SH-SY5Y (cell line): ENCODE measurements around the gene RNU1-2.
A peak's percentile ranks its signal among the peaks of the same experiment; 100 is the strongest.
"Not testable (repeated sequence)": the region's sequence is repeated elsewhere in the genome, so short reads cannot be mapped to it uniquely, and the experiment has no call there.

Source experiments
- GATA2 ChIP-seq: IDR thresholded peaks from 2 replicates; pipeline ENCODE4 v1.6.1; 2011; ENCODE audit warnings: mild to moderate bottlenecking, low read depth, low read length
- GATA3 ChIP-seq: IDR thresholded peaks from 2 replicates; pipeline ENCODE4 v1.6.1; 2011; ENCODE audit warnings: low read depth, mild to moderate bottlenecking, low read length, moderate library complexity

Gene RNU1-2

GRCh38 chr1:16895598-16896315 lies at the start of gene RNU1-2:
TSS of gene RNU1-2 (plus strand) at chr1:16895980.
- not testable (repeated sequence) for TF ChIP-seq GATA3, GATA2

GRCh38 chr1:16882986-16883385 lies 12.8 kb upstream of the RNU1-2 start:
- TF ChIP-seq GATA3 (no peak), GATA2 (no peak)

DNA sequence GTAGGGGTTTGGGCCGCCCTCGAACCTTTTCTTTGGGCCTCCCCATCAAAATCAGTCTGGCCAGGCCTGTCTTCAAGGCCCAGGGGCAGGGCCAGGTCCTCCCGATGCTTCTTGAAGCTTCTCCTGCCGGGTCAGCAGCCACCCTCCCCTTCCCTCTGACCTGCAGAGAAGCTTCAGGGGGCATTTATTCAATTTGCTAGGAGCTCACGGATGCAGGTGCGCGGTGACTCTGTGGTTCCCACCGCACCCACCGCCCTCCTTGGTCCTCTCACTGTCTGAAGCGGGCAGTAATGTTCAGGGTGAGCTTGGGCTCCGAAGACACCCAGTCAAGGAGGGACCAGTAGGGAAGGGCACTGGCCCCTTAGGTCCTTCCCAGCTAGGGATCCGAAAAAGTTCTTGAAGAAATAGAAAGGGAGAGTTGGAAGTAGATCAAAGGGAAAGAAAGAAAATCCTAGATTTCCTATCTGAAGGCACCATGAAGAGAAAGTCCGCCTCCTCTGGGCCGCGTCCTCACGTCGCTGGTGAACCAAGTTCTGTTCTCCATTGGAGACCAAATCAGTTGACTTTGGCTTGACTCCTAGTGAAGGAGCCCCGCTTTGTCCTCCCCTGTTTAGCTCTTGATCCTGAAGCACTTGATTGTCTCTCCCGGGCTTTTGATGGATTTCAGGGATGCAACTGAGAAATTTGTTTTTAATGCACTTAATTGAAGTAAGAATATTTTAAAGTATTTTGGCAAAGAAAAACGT lies 8.7 kb upstream of the RNU1-2 start:
- TF ChIP-seq GATA3, result no peak
- TF ChIP-seq GATA2, result no peak

DNA sequence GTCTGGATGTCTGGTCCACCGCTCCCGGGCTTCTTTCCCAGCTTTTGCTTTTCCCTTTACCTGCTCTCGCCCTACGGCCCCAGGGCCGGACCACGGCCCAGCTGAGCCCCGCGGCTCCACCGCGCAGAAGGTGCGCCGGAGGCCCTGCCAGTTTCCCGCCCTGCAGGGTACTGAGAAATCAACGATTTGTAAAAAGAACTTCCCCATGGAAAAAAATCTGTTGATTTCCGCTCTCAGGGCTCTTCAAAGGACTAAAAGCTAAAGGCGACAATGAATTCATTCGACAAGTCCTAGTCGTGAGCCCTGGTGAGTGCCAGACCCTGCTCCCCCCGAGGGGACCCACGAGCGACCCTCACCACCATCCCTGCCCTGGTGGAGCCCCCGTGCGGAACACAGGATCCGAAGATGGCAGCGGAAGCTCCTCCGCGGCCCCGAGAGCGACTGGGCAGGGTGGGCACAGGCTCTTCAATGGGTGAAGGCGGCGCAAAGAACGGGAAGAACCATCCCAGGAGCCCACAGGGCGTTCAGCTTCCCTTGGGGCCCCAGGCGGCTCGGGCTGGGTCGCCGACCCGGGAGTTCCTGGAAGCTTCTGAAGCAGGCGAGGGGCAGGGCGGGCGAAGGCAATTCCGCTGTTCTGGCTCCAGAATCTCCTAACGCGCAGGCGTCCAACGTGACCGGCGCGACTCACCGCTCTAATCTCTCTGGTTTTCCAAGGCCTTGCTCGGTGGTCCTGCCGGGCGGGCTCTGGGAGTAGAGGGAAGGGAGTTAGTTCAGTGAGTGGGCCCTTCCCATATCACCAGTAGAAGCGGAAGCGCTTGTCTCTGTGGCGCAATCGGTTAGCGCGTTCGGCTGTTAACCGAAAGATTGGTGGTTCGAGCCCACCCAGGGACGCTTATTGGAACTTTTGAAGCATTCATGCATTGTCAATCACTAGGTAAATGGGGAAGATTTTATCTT lies 6.6 kb upstream of the RNU1-2 start:
- no peak for TF ChIP-seq GATA2
- no peak for TF ChIP-seq GATA3

GRCh38 chr1:16896316-16897055 lies 706 bp downstream of the RNU1-2 start:
- TF ChIP-seq GATA2, result 0 out of 2 replicates have a peak, but pooled peaks have one; percentile 26

GRCh38 chr1:16900751-16901150 lies 5.0 kb downstream of the RNU1-2 start:
- TF ChIP-seq GATA3 (no peak), GATA2 (no peak)

GRCh38 chr1:16903054-16903453 lies 7.3 kb downstream of the RNU1-2 start:
- no peak for TF ChIP-seq GATA2

GRCh38 chr1:16903458-16903796 lies 7.6 kb downstream of the RNU1-2 start:
- no peak for TF ChIP-seq GATA2
- TF ChIP-seq GATA3, result no peak

GRCh38 chr1:16904560-16905109 lies 8.9 kb downstream of the RNU1-2 start:
- TF ChIP-seq GATA2, result no peak
- TF ChIP-seq GATA3, result no peak

DNA sequence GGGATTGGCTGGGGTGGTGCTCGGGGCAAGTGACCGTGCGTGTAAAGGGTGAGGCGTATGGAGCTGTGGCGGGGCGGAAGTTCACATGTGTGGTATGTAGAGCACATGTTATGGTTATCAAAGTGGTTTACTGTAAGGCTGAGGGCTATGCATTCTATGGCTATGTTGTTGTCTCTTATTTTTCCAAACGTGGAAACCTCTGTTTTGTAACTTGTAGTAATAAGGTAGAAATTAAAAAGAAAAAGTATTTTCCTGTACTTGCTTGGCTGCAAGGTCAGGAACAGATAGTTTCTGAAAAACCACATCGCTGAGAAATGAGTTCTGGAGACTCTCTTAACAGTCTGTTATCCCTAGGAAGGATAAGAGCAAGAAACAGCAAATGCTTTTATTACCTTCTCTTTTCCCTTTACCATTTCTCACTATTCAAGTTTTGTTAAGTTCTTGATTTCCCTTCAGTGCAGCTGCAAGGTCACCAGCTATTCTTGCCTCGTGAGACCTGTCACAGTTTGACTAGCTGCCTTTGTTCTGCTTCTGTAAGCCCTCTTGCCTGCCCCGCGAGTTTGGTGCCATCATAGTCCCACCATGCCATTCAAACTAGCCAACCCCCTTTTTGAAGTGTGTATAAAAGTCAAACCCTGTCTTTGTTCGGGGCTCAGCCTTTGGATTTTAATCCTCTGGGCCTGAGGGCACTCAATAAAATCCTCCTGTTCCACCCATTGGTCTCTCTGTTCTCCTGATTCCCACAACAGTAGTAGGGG lies 9.5 kb downstream of the RNU1-2 start:
- no peak for TF ChIP-seq GATA2
- no peak for TF ChIP-seq GATA3

- no peak for TF ChIP-seq GATA2
- TF ChIP-seq GATA3, result no peak
These were observed 10.3 kb downstream of the RNU1-2 start for GRCh38 chr1:16905868-16906702.

GRCh38 chr1:16906873-16907272 lies 11.1 kb downstream of the RNU1-2 start:
- TF ChIP-seq GATA3, result no peak
- TF ChIP-seq GATA2, result no peak
